ENCODE data around the gene TECPR2.

The TECPR2 gene

DNA sequence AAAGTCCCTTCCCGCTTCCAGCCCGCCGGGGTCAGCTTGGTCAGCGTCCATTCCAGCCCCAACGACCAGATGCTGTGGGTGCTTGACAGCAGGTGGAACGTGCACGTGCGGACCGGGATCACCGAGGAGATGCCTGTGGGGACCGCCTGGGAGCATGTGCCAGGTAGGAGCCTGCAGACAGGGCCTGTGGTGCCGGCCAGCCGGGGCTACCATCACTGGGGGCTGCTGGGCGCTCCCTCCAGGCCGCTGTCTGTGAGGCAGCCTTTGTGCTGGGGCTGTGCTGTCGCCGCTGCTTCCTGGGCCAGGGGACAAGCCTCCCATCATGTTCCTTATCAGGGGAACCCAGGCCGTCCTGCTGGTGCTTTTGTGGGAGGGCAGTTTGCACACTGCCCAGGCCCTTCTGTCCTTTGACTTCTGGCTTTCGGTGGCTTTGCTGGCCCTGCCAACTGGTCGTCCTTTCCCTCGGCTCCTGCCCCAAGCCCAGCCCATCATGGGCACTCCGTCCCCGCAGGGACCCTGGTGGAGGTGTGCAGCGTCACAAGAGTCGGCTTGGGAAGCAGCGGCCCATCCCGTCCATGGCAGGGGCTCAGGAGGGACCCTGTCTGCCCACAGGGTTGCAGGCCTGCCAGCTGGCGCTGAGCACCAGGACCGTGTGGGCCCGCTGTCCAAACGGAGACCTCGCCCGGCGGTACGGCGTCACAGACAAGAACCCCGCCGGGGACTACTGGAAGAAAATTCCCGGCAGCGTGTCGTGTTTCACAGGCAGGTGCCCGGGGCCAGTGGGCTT, 134.4 kb downstream of the TECPR2 start:
- DNase-seq (ENCODE audit: low read depth, low spot score), result no peak

DNA sequence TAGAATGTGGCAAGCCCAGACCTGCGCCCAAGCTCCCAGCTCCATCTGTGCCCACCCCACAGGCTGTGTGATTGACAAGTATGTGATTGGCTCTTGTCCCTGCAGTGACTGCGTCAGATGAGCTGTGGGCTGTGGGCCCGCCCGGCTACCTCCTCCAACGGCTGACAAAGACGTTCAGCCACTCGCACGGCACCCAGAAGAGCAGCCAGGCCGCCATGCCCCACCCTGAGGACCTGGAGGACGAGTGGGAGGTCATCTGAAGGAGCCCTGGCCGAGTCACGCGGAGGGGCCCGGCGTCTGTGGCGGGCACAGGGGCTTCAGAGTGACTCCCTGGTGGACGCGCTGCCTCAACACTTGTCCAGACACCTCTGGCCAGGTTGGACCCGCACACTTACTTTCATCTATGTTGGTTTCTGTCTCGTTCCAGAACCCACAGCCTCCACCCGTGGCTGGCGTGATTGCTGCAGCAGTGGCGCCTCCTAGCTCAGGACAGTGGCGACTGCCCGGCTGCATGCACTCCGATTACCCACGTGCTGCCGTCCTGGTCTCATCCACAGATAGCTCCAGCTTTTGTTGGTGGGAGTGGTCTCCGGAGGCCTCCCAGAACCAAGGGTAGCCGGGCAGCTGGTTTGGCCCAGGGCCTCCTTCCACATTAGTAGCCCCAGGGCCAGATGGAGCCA, 135.4 kb downstream of the TECPR2 start:
- DNase-seq (ENCODE audit: low read depth, low spot score), result no peak

GRCh38 chr14:102498678-102499265, 136.0 kb downstream of the TECPR2 start:
- no peak for DNase-seq (ENCODE audit: low read depth, low spot score)

- no peak for DNase-seq (ENCODE audit: low read depth, low spot score)
Measured at GRCh38 chr14:102499401-102500157, 136.8 kb downstream of the TECPR2 start.

DNA sequence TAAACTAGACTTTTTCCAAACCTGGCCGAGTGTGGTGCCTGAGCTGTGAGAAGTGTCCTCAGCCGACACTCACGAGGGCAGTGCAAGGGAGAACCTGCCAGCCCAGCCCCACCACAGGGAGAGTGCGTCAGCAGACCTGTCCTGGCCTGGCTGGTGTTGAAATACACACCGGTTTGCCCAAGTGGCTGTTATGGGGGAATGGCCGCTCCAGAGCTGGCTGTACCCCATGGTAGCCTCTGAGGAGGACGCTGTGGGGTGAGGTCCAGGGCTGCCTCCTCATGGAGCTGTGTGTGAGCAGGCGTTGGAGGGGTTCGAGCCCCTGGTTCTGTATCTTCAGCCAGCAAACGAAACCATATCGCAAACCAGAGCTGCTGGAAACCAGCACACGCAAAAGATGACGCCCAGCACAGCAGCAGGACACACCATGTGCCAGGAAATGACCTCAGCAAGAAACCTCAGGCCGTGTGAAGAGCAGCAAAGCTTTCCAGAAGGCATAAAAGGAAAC, 137.5 kb downstream of the TECPR2 start:
- peak; percentile 63 for DNase-seq (ENCODE audit: low read depth, low spot score)

- DNase-seq (ENCODE audit: low read depth, low spot score), result no peak
Measured at GRCh38 chr14:102500713-102501112, 138.0 kb downstream of the TECPR2 start.

DNA sequence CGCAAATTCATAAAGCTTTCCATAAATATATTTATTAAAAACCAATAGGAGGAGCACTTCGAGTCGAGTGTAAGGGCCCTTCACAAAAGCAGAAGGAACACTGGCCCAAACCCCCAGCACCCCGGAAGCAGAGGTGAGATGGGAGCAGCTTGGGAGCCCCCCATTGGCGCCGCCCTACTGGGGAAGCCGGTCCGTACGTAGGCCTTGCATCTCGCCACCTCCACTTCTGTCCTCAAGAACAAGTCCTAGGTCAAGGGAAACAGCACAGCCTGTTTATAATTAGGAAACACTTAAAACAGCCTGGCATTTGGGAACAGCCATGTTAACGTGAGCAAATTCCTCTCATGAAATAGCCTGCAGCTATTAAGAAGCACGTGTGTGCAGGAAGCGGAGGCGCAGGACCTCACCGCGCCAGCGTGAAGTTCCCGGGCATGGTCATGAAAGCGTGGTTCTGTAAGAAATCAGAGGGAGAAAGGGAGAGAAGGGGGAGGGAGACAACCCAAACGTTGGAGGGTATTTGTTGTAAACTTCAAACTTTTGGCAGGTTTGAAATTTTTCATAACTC, 139.1 kb downstream of the TECPR2 start:
- DNase-seq (ENCODE audit: low read depth, low spot score), result no peak

DNA sequence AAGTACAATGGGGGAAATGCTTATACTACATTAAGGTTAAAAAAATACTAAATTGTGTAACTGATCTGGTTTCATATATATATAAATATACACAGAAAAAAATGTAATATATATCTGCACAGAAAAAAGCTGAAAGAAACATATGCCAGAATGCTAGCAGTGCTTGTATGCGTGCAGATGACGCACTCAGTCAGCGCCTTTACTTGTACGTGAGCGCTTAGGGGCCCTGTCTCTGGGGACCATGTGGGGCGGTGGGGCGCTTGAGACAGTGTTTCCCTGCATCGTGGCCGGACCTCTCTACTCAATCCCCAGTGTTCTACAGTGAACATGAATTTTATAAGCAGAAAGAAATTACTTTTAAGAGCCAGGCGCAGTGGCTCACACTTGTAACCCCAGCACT, 139.8 kb downstream of the TECPR2 start:
- DNase-seq (ENCODE audit: low read depth, low spot score), result no peak

DNA sequence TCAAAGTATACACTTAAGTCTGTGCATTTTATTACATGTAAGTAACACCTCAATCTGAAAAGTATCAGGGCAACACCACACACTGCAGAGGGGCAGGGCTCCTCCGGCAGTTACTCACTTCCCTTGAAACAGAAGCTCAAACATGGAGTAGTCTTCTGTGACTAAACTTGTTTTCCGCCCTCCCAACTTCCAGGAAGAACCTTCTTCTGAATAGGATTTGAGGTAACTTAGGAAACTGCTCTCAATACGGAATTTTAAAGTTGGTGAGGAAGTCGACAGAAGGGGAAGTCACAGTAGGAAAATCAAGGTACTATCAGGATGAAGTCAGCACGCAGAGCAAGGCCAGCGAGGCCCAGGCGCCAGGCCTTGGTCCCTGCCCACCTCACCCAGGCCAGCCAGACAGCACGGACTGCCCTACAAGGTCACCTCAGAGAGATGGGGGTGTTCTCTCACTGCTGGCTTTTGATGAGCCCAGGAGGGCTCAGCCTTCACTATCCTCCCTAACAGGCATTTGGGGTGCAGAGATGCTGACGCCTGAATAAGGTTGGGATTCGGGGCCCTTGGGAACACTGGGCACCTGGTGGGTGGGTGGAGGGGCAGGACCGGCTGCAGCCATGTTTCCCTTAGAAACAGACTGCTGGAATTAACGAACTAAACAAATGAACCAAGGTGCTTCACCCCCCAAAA, 141.0 kb downstream of the TECPR2 start:
- no peak for DNase-seq (ENCODE audit: low read depth, low spot score)

DNA sequence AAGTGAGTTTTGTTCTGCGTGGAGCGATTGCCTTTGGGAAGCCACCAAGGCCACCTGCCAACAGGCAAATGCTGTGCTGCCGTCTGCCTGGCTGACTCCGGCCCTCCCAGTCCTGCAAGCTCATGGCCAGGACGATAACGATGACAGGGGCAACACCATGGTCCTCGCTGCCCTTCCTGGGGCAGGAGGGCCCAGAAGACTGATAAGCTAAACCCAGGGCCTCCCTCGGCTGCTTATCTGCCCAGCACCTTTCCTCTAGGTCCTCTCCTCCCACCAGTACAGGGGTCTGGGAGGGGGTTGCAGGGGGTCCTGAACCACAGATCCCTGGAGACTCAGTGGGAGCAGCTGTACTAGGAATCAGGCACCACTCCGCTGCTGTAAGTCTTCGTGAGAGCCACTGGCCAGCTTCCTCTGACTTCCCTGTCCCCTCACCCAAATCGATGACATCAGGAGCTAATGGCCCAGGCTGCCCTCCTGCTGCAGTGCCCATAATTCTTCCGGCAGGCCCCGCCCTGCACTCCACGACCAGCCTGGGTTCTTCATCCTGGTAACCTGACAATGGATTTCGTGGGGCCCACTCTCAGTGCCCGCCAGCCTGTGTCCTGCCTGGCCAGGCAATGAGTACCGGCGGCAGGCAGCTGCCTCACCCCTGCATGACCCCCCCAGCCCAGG, 141.7 kb downstream of the TECPR2 start:
- no peak for DNase-seq (ENCODE audit: low read depth, low spot score)

- no peak for DNase-seq (ENCODE audit: low read depth, low spot score)
Measured at GRCh38 chr14:102505000-102505619, 142.4 kb downstream of the TECPR2 start.

DNA sequence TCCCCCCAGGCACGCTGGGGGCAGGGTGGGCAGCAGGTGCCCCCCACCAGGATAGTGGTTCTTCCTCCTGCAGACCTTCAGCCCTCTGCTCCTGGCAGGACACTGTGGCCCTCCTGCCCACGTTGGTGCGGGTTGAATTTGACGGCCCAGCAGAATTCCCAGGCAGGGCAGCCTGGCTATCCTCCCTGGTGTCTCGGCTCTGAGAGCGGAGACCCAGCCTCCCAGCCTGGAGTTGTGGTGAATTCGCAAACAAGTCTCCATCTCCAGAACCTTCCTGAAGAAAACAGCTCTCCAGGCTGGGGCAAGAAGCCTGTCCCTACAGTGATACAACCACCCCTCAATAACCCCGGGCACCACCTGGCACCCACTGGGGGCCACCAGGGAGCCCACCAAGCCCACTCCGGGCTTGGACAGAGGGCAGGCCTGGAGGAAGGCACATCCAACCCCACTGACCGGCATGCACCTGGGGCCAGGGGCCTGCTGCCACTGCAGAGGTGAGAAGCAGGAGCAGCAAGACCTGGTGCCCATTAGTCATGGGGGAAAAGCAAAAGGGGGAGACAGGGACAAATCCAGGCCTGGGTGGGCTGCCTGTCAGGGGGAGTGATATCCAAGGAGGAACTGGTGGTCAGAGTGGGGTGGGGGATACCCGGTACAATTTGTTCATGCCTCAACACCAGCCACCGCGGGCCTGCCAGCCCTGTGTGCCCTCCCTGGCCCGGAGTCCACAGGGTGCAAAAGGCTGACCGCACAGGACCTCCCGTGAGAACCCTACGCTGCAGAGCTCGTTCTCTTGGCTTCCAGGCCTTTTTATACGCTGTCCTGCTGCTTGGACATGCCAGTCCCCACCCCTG, 143.3 kb downstream of the TECPR2 start:
- DNase-seq (ENCODE audit: low read depth, low spot score), result no peak

DNA sequence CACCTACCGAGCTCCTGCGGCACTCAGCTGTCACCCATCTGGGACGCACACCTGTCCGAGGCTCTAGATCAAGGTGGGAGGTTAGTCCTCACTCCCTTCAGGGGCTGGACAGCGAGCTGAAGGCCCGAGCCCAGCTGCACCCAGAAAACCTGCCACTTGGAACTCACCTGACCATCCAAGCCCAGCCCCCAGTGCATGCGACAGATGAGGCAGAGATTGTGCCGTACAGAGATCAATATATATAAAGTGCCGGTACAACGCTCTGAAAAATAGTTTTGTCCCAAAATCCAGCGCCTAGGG, 143.8 kb downstream of the TECPR2 start:
- no peak for DNase-seq (ENCODE audit: low read depth, low spot score)

DNA sequence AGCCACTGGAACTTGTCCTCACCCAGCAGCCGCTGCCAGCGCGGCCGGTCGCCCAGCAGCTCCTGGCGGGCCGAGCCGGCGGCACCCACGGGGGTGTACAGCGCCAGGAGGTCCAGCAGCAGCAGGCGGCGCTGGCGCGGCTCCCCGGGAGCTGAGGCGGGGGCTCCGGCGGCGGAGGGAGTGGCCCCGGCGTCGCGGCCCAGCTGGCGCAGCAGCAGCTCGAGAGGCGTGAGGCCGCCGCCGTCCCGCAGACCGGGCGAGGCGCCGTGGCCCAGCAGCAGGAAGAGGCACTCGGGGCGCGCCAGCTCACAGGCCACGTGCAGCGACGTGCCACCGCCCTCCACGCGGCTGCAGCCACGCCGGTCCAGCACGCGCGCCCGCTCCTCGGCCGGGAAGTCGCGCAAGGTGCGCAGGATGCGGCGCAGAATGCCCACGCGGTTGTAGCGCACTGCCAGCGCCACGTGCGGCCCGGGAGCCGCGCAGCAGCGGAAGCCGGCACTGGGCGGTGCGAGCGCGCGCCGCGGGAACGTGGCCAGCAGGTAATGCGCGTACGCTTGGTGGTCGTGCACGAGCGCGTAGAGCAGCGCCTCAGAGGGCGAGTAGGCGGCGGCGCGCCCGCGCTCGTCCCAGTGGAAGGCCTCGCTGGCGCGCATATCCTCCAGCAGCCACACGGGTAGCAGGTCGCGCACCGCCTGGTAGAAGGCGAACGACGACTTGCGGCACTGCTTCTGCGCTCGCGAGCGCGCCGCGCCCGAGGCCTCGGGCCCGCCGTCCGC, 144.5 kb downstream of the TECPR2 start:
- DNase-seq (ENCODE audit: low read depth, low spot score), result no peak

DNA sequence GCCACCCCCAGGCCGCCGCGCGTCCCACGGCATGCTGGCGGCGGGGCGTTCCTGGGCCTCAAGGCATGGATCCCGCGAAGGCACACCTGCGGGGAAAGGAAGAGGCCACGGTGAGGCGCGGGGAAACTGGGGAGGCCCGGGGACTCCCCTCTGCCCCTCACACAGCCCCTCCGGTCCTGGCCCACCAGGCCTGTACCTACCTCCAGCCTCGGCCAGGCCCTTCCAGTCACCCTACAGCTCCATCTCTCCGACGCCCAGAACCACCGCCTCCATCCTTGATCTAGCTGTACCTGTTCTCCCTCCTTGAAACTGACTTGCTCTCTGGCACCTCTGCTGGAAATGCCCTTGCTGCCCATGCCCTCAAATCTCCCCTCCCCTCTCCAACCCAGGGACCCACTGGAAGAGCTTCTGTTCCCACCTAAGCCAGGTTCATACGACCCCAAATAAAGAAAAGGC, 145.1 kb downstream of the TECPR2 start:
- no peak for DNase-seq (ENCODE audit: low read depth, low spot score)

GRCh38 chr14:102508410-102508773, 145.7 kb downstream of the TECPR2 start:
- DNase-seq (ENCODE audit: low read depth, low spot score), result no peak

DNA sequence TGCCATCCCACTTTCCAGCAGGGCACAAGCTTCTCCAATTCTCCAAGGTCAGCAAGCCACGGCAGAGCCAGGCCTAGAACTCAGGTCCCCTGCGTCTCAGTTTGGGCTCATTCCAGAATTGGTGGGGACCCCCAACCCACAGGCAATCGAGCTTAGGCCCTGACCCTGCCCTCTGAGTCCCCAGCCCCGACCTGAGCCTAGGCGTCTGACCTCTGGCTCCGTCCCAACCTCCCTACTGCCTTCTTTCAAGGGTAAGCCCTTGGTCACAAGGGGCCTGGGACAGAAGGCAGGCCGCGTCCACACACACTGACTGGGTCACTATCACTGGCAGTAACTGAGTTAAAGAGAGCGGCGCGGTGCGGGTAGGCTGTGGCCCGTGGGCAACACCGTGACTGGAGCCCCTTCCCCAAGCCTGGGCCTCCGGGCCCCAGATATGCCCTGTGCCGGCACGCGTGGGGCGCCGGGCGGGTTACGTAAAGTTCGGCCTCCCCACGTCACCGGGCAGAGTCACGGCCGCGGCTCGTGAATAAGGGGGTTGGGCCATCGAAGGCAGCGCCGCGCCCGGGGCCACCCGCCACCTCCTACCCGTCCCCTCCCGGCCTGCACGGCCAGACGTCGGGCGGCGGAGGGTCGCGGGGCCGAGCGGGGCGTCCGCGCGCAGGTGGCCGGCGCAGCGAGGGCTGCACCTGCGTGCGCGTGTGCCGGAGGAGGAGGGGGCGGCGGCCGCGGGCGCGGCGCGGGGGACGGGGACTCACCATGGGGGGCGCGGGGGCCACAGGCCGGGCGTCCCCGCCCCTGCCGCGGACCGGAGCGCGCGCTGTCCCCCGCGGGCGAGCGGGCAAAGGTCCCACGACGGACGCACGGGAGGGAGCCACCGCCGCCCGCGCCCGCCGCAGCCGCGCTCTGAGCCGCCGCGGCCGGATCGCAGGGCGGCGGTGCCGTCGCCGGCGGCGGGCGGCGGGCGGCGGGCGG, 146.3 kb downstream of the TECPR2 start:
- no peak for DNase-seq (ENCODE audit: low read depth, low spot score)

Data from smooth muscle cell of the brain vasculature (primary cell).